ENCODE data around the gene USH1C. TPM values are rescaled to one million over a fixed set of nuclear protein-coding genes. Genes with fewer than 3 reads are reported as not detected.
A peak's percentile ranks its signal among the peaks of the same experiment; 100 is the strongest.

Gene USH1C
- total and polyA plus RNA-seq, 7 donors, result 0.05 to 0.44 (median 0.14) TPM; not detected in 4

GRCh38 chr11:17542249-17542648 is 2.0 kb downstream of the USH1C start:
- peaks cover 0 to 1% (median 0%) of the 10 kb centered on the region in 3 donors for H3K27me3 ChIP-seq (ENCODE audit: insufficient read depth in 3 of 3, low read length in 2 of 3)
- DNase-seq (no peak), ATAC-seq (no peak)
- TF ChIP-seq, protein P1, sequence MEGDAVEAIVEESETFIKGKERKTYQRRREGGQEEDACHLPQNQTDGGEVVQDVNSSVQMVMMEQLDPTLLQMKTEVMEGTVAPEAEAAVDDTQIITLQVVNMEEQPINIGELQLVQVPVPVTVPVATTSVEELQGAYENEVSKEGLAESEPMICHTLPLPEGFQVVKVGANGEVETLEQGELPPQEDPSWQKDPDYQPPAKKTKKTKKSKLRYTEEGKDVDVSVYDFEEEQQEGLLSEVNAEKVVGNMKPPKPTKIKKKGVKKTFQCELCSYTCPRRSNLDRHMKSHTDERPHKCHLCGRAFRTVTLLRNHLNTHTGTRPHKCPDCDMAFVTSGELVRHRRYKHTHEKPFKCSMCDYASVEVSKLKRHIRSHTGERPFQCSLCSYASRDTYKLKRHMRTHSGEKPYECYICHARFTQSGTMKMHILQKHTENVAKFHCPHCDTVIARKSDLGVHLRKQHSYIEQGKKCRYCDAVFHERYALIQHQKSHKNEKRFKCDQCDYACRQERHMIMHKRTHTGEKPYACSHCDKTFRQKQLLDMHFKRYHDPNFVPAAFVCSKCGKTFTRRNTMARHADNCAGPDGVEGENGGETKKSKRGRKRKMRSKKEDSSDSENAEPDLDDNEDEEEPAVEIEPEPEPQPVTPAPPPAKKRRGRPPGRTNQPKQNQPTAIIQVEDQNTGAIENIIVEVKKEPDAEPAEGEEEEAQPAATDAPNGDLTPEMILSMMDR (IDR thresholded peaks at IDR 0.05), result no peak
- no peaks in the 10 kb centered on the region for H3K9me3 ChIP-seq
- H3K4me1 ChIP-seq, result no peaks in the 10 kb centered on the region
- intact Hi-C loops (cut with DNase I), result loop anchor here in 1 of 2 donors (10.0 kb wide), 1 partner anchor 723 kb away; the partner anchor contains the start of gene SAA1
- no peak overlapping the region for H3K4me3 ChIP-seq
- H3K27ac ChIP-seq, result no peak overlapping the region
- 75 to 91% (median 82%) methylated on average over 4 of the region's 4 CpGs for WGBS, 3 donors
- no peaks in the 10 kb centered on the region for H3K36me3 ChIP-seq (ENCODE audit: insufficient read depth in 1 of 2, low read depth in 1 of 2)

DNA sequence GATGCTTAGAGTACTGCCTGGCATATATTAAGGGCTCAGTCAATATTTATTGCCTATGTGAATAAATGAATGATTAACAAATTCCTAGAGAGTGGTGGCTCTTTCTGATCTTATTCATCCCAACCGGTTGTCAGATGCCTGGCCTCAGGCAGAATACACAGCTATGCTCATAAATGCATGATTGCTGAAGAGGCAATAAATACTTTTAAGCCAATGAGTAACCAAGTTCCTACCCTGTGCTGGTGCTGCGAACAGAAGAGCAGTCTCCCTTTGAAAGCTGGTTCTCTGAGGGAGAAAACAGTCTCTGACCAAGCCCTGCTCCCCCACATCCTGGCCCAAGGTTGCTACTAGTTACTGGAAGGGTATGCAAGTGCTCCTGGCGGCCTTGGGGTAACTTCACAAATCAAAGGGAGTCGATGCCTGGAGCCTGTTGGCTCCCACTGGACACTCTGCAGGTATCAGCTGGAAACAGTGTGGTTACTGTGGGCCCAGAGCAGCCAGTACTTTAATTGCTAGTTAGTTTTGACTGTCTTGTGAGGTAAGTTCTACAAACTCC is 2.8 kb downstream of the USH1C start:
- H3K36me3 ChIP-seq (ENCODE audit: insufficient read depth in 1 of 2, low read depth in 1 of 2), result no peaks in the 10 kb centered on the region
- WGBS, 3 donors, result 76 to 81% (median 80%) methylated on average over 4 of the region's 4 CpGs

DNA sequence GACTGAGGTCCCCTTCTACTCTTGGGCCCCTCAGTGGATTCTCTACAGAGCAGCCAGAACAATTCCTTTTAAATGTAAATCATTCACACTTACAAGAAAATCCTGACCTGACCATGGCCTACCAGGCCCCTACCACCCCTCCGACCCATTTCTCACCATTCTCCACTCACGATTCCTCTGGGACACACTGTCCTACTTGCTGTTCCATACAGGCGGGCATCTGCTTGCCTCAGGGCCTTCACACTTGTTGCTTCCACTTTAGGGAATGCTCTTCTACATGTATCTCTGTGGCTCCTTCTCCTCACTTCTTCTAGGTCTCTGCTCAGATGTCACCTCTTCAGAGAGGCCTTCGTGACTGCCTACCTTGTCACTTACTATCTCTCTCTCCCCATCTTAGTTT is 3.4 kb downstream of the USH1C start:
- Histone ChIP-seq H3K9me3 (no peaks in the 10 kb centered on the region), H3K4me1 (no peaks in the 10 kb centered on the region), H3K36me3 (ENCODE audit: insufficient read depth in 1 of 2, low read depth in 1 of 2) (no peaks in the 10 kb centered on the region), H3K27ac (no peak overlapping the region), H3K27me3 (ENCODE audit: insufficient read depth in 3 of 3, low read length in 2 of 3) (no peaks in the 10 kb centered on the region), H3K4me3 (no peak overlapping the region)
- intact Hi-C loops (cut with DNase I), result loop anchor here in 1 of 2 donors (10.0 kb wide), 1 partner anchor 724 kb away; the partner anchor contains the start of gene SAA1
- 88 to 95% (median 91%) methylated on average over 4 of the region's 4 CpGs for WGBS, 3 donors
- DNase-seq (no peak), ATAC-seq (no peak)
- TF ChIP-seq, protein P1 (IDR thresholded peaks at IDR 0.05), result no peak

More for the DNA sequence above, 2.8 kb downstream of the USH1C start:
- TF ChIP-seq, protein P1 (IDR thresholded peaks at IDR 0.05), result no peak
- ATAC-seq (no peak), DNase-seq (peak in 1 of 2 donors; percentile 12)
- no peak overlapping the region for H3K4me3 ChIP-seq
- intact Hi-C loops (cut with DNase I), result loop anchor here in 1 of 2 donors (10.0 kb wide), 1 partner anchor 723 kb away; the partner anchor contains the start of gene SAA1
- H3K27me3 ChIP-seq (ENCODE audit: insufficient read depth in 3 of 3, low read length in 2 of 3), result no peaks in the 10 kb centered on the region
- H3K9me3 ChIP-seq, result no peaks in the 10 kb centered on the region
- H3K4me1 ChIP-seq, result no peaks in the 10 kb centered on the region
- H3K27ac ChIP-seq, result no peak overlapping the region

- H3K27ac ChIP-seq, result no peak overlapping the region
- no peaks in the 10 kb centered on the region for H3K9me3 ChIP-seq
- WGBS, 3 donors, result 61 to 67% (median 66%) methylated on average over 3 of the region's 3 CpGs
- no peak overlapping the region for H3K4me3 ChIP-seq
- TF ChIP-seq, protein P1 (IDR thresholded peaks at IDR 0.05), result no peak
- ATAC-seq (no peak), DNase-seq (peak in 1 of 2 donors; percentile 15)
- intact Hi-C loops (cut with DNase I), result no loop called here
- no peaks in the 10 kb centered on the region for H3K36me3 ChIP-seq (ENCODE audit: insufficient read depth in 1 of 2, low read depth in 1 of 2)
- H3K4me1 ChIP-seq, result no peaks in the 10 kb centered on the region
- H3K27me3 ChIP-seq (ENCODE audit: insufficient read depth in 3 of 3, low read length in 2 of 3), result no peaks in the 10 kb centered on the region
These were observed 5.5 kb downstream of the USH1C start for GRCh38 chr11:17538731-17539130.

DNA sequence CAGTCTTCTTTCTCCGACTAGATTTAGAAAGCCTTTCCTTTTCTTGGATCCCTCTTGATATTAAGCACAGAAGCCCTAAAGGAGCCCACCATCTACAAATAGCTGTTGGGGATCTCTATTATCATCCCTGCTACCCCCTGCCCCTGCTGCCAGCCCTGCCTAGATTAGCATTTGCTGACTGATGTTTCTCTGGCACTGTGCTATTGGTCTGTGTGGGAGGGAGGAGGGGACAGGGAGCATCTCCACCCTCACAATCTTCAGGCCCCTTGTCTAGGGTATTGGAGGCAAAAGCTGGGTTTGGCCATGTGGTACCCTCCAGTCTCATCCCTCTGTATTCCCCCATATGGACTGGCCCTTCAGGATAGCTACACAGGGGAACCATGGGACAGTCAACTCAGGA is 6.2 kb downstream of the USH1C start:
- 90 to 93% (median 93%) methylated on average over 1 of the region's 1 CpG for WGBS, 3 donors
- H3K36me3 ChIP-seq (ENCODE audit: insufficient read depth in 1 of 2, low read depth in 1 of 2), result no peaks in the 10 kb centered on the region
- H3K27ac ChIP-seq, result no peak overlapping the region
- intact Hi-C loops (cut with DNase I), result no loop called here
- H3K9me3 ChIP-seq, result no peaks in the 10 kb centered on the region
- H3K27me3 ChIP-seq (ENCODE audit: insufficient read depth in 3 of 3, low read length in 2 of 3), result no peaks in the 10 kb centered on the region
- TF ChIP-seq, protein P1 (IDR thresholded peaks at IDR 0.05), result no peak
- DNase-seq (no peak), ATAC-seq (no peak)
- no peaks in the 10 kb centered on the region for H3K4me1 ChIP-seq
- no peak overlapping the region for H3K4me3 ChIP-seq
